Sigmoid colon (tissue), 4 donors: ENCODE measurements around the gene SCLY.

Experiments
- EP300 ChIP-seq, 4 donors: sonication (generic); formaldehyde crosslinking; IDR thresholded peaks; one replicate each; pipeline ENCODE4 v1.6.1; 2017; ENCODE audit warnings: antibody characterized with exemption in 4 of 4
- POLR2A ChIP-seq, 2 donors: fragments of 450-650 bp; IDR thresholded peaks; one replicate each; pipeline ENCODE4 v1.6.1; 2016; ENCODE audit warnings: antibody characterized with exemption in 2 of 2, mild to moderate bottlenecking in 2 of 2, moderate library complexity in 2 of 2
- POLR2AphosphoS5 ChIP-seq, 4 donors: sonication (generic); formaldehyde crosslinking; IDR thresholded peaks; one replicate each; pipeline ENCODE4 v1.6.1; 2017; ENCODE audit warnings: antibody characterized with exemption in 4 of 4
- TF ChIP-seq, protein P1 (sequence below), 4 experiments: fragments of 450-650 bp in 3 of 4; fragments of 200-600 bp in 1 of 4; IDR thresholded peaks; one replicate each; pipeline ENCODE4 v1.5.1; 2016 to 2019; ENCODE audit warnings: antibody characterized with exemption in 4 of 4, mild to moderate bottlenecking in 3 of 4, moderate library complexity in 2 of 4

DNA sequence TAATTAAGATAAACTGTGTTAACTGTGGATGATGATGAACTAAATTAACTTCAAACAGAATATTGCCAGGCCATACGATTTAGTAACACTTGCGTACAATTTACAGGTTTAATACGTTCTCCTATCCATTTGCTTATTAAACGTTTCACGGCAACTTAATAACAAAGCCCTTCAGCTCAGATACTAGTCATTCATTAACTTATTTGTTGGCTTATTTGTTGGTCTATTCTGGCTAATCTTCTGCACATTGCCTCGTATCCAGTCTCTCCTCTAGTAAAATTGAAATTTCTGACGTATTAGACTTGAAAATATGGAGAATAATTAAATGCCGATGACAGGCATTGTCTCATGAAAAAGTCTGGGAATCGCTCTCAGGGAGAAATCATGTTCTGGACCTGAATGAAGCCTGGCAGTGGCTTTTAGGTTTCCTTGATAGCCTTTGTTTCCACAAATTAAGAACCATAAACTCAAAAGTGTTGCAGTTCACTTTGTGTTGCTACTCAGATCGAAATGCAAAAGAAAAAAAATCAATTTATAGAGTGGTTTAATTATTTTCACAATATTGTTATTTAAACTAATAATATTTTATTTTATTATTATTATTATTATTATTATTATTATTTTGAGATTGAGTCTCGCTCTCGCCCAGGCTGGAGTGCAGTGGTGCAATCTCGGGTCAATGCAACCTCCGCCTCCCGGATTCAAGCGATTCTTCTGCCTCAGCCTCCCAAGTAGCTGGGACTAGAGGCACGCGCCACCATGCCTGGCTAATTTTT, 4.5 kb downstream of the SCLY start:
- TF ChIP-seq, protein P1, sequence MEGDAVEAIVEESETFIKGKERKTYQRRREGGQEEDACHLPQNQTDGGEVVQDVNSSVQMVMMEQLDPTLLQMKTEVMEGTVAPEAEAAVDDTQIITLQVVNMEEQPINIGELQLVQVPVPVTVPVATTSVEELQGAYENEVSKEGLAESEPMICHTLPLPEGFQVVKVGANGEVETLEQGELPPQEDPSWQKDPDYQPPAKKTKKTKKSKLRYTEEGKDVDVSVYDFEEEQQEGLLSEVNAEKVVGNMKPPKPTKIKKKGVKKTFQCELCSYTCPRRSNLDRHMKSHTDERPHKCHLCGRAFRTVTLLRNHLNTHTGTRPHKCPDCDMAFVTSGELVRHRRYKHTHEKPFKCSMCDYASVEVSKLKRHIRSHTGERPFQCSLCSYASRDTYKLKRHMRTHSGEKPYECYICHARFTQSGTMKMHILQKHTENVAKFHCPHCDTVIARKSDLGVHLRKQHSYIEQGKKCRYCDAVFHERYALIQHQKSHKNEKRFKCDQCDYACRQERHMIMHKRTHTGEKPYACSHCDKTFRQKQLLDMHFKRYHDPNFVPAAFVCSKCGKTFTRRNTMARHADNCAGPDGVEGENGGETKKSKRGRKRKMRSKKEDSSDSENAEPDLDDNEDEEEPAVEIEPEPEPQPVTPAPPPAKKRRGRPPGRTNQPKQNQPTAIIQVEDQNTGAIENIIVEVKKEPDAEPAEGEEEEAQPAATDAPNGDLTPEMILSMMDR (IDR thresholded peaks at IDR 0.05) = no peak
- no peak for TF ChIP-seq EP300 (IDR thresholded peaks at IDR 0.05)
- no peak for TF ChIP-seq POLR2AphosphoS5 (IDR thresholded peaks at IDR 0.05)
- TF ChIP-seq POLR2A (IDR thresholded peaks at IDR 0.05) = no peak
